GM10847 (cell line): ENCODE results near the gene ZNF862.

Experiments
- POLR2A ChIP-seq: IDR thresholded peaks from 2 replicates; pipeline ENCODE4 v1.6.1; 2011; ENCODE audit not compliant: insufficient read length; ENCODE audit errors: extremely low read depth

The ZNF862 gene

GRCh38 chr7:149846021-149846420, 7.8 kb downstream of the ZNF862 start:
- no peak for TF ChIP-seq POLR2A

GRCh38 chr7:149846436-149847046, 8.4 kb downstream of the ZNF862 start:
- TF ChIP-seq POLR2A, result no peak

DNA sequence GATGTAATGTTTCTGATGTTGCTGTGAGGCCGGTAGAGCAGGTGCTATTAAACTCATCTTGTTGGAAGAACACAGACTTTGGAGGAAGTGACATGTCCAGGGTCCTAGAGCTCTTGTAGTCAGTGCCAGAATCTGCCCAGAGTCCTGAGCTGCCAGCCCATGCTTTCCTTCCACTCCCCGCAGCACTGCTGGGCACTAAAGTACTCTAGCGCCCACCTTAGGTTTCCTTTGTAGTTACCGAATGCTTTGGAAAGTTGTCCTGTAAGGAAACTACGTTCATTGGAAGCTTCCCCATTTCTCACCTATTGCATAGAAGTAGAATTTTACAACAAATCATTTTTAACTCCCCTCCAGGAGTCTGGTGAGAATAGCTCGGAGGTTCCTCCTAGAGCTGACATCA, 11.0 kb downstream of the ZNF862 start:
- no peak for TF ChIP-seq POLR2A

GRCh38 chr7:149850007-149850594, 11.9 kb downstream of the ZNF862 start:
- no peak for TF ChIP-seq POLR2A

DNA sequence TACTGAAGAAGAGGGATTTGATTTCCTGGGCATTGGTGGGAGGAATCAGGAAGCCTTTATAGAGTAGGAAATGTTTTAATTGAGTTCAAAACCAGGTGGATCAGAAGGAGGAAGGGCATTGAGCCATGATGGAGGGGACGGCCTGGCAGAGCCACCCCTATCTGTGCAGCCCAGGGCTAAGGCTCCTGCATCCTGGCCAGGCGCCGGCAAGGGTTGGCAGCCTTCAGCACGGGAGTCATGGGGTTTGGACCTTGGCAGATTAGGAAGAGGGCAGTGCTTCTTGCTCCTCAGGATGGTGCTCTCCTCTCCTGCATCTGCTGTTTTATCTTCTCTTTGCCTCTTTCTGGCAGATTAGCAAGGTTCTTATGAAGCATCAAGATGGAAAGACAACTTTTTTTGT, 12.5 kb downstream of the ZNF862 start:
- TF ChIP-seq POLR2A, result no peak

DNA sequence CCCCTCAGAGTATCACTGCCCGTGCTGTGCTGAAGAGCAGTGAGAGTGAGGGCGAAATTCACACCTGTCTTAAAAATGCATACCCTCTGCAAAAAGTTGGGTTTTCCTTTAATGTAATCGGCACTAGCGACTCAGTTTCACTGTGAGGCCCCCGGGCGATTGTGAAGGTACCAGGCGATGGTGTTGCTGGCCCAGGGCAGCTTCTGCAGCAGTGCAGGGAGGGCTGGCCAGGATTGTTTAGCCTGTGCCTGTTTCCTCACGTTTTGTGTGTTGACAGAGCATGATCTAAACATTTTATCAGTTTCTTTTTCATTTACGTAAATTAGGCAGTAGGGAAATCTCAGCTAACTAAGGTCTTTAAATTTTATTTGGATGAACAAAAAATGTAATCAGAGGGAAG, 13.3 kb downstream of the ZNF862 start:
- no peak for TF ChIP-seq POLR2A

DNA sequence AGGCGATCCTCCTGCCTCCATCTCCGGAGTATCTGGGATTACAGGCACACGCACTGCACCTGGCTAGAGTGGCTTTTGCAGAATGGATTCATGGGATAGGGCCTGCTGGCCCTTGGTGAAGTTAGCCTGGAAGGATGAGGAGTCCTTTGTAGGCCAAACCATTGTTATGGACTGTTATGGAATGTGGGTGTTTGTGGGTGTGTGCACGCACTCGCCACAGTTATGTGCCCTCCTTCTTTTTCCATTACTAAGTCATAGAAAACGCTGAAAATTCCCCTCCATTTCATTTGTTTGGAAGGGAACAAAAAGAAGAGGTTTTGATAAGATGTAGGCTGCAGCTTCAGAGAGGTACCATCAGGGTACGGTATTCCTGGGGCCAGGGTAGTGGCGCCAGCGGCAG, 15.0 kb downstream of the ZNF862 start:
- no peak for TF ChIP-seq POLR2A

DNA sequence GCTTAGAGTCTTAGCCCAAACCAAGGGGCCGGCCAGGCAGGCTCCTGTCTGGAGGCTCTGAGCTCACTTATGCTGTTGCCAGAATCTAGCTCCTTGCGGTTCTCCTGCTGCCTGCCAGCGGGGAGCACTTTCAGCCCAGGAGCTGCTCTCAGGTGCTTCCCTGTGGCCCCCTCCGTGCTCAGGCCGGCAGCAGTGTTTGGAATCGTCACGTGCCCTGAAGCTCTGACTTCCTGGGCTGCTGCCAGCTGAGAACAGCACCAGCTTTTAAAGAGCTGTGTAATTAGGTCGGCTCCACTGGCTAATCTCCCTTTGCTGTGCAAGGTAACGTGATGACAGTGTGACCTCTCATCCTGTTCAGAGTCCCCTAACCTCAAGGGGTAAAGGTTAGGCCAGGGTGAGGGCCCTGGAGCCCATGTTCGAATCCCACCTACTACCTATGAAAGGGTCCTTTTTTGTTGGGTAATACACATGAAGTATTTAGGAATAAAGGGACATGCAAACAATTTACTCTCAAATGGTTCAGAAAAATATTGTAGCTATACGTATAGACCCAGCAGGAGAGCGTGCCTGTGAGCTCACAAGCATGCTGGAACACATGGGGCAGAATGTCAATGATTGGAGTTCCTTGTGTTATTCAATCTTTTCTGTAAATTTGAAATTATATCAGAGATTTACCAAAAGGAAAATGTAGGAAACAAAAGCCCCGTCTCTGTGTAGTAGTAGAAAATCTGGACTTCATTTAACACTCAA, 16.6 kb downstream of the ZNF862 start:
- TF ChIP-seq POLR2A, result no peak

DNA sequence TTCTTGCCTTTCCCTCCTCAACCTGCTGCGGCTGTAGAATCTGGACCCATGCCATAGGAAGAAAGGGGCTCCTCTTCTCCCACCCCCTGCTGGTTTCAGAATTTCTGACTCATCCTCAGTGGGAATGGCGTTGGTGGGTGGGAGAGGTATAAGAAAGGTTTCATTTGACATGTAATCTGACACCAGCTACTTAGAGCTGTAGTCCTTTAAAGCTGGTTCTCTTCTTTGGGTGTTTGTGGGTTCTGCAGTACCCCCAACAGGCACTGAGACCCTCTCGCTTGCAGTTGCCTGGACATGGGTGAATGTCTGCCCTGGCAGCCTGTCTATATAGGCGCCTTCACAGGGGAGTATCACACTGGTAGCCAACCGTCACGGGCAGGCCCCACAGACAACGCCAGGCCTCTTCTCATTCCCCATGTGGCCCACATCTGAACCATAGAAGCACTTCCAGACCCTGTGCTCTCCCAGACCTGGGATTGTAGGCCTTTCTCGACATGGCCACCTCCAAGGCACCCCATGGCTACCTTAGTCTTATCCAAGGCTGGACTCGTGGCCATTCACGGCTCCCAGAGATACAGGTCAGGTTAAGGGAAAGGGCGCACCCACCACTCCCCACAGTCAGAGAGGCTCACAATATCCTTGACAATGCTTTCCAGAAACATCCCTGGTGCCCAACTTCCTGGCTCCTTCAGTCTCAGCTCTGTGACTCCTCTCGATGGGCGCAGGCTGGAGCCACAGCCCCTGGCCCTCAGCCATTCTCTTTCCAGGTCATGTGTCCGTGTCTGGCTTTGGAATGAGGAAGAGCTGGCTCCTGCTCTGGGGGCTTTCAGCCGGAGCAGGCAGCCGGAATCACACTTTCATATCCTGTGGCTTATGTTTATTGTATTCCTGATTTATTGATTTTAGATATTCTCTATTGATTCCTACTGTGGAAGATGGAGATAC, 17.5 kb downstream of the ZNF862 start:
- no peak for TF ChIP-seq POLR2A

DNA sequence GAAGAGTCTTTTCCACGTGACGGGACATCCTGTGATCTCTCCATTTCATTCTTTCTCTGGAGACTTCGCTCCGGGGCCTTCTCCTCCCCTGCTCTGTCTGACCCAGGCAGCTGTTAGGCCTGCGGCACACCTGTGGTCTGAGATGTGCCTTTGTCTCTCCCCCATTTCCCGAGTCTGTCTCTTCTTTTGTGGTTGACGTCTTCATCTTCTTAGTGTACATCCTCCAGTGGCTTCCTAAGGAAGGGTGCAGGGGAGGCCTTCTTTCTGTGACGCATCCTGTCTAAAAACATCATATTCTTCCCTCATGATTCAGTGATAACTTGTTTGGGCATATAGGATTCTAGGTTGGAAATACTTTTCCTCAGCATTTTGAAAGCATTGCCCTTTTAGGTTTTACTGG, 18.4 kb downstream of the ZNF862 start:
- no peak for TF ChIP-seq POLR2A

GRCh38 chr7:149859369-149859768, 21.2 kb downstream of the ZNF862 start:
- no peak for TF ChIP-seq POLR2A

DNA sequence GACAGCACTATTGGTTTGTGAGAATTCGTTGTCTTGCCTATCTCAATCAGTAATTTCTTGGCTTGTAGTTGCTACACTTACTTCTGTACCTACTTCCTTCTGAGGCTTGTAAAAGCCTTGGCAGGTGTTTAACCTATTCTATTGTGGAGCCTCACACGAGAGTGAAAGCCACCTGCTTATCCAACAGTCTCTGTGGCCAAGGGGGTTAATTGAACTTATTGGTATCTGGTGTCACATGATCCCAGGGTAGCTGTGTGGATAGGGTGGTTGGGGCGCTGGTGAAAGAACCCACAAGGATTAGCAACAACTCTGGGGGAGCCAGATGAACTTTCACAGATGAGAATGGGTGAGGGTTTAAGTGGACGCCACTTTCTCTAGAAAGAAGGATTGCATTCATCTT, 21.7 kb downstream of the ZNF862 start:
- TF ChIP-seq POLR2A, result no peak

GRCh38 chr7:149860821-149861727, 22.9 kb downstream of the ZNF862 start:
- TF ChIP-seq POLR2A, result no peak

DNA sequence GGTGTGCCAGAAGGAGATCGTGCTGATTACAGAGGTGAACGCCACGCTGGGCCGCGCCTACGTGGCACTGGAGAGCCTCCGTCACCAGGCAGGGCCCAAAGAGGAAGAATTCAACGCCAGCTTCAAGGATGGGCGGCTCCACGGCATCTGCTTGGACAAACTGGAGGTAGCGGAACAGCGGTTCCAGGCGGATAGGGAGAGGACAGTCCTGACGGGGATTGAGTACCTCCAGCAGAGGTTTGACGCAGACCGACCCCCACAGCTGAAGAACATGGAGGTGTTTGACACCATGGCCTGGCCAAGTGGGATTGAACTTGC, 23.5 kb downstream of the ZNF862 start:
- TF ChIP-seq POLR2A, result no peak

DNA sequence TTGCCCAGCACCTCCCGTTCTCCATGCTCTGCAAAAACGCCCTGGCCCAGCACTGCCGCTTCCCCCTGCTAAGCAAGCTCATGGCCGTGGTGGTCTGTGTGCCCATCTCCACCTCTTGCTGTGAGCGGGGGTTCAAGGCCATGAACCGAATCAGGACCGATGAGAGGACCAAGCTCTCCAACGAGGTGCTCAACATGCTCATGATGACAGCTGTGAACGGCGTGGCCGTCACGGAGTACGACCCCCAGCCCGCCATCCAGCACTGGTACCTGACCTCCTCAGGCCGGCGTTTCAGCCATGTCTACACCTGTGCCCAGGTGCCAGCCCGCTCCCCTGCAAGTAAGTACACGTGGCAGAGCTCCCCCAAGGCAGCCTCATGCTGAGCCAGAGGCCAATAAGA, 24.0 kb downstream of the ZNF862 start:
- TF ChIP-seq POLR2A, result no peak
